SK-N-SH treated with all-trans-retinoic acid at 6 μM for 48 hours (cell line): ENCODE results near the gene GIMAP1.

Experiments
- ARNTL ChIP-seq: fragments of 450-650 bp; formaldehyde crosslinking; IDR thresholded peaks from 2 replicates; pipeline ENCODE4 v1.5.0; 2020; ENCODE audit warnings: low read depth, mild to moderate bottlenecking, moderate library complexity, borderline replicate concordance
- CREB5 ChIP-seq: fragments of 250-450 bp; sonication (Bioruptor Pico); IDR thresholded peaks from 2 replicates; pipeline ENCODE4 v1.5.1; 2020; ENCODE audit warnings: low read depth, mild to moderate bottlenecking, moderate library complexity
- CSDC2 ChIP-seq: fragments of 250-450 bp; sonication (Bioruptor Pico); IDR thresholded peaks from 2 replicates; pipeline ENCODE4 v1.5.0; 2020; ENCODE audit warnings: mild to moderate bottlenecking, moderate library complexity
- GLIS3 ChIP-seq: fragments of 250-450 bp; sonication (Bioruptor Pico); IDR thresholded peaks from 2 replicates; pipeline ENCODE4 v1.5.0; 2020; ENCODE audit warnings: mild to moderate bottlenecking, moderate library complexity
- PATZ1 ChIP-seq: fragments of 250-450 bp; sonication (Bioruptor Pico); IDR thresholded peaks from 2 replicates; pipeline ENCODE4 v1.8.0; 2020; ENCODE audit warnings: mild to moderate bottlenecking, moderate library complexity, borderline replicate concordance
- PPARA ChIP-seq: fragments of 250-450 bp; sonication (Bioruptor Pico); IDR thresholded peaks from 2 replicates; pipeline ENCODE4 v1.5.0; 2020; ENCODE audit warnings: mild to moderate bottlenecking, borderline replicate concordance
- SNAI2 ChIP-seq: fragments of 250-450 bp; sonication (Bioruptor Pico); IDR thresholded peaks from 2 replicates; pipeline ENCODE4 v1.5.0; 2020; ENCODE audit warnings: mild to moderate bottlenecking, moderate library complexity
- TSHZ2 ChIP-seq: fragments of 250-450 bp; sonication (Bioruptor Pico); IDR thresholded peaks from 2 replicates; pipeline ENCODE4 v1.5.0; 2020; ENCODE audit warnings: mild to moderate bottlenecking, moderate library complexity
- ZFP30 ChIP-seq: fragments of 450-650 bp; formaldehyde crosslinking; IDR thresholded peaks from 2 replicates; pipeline ENCODE4 v1.5.0; 2022; ENCODE audit warnings: mild to moderate bottlenecking, moderate library complexity
- ZNF70 ChIP-seq: fragments of 450-650 bp; formaldehyde crosslinking; IDR thresholded peaks from 2 replicates; pipeline ENCODE4 v1.5.0; 2020; ENCODE audit warnings: mild to moderate bottlenecking, moderate library complexity
- TF ChIP-seq, protein P1 (sequence below): fragments of 250-450 bp; sonication (Bioruptor Pico); IDR thresholded peaks from 2 replicates; pipeline ENCODE4 v1.5.1; 2021; ENCODE audit warnings: mild to moderate bottlenecking, moderate library complexity

DNA sequence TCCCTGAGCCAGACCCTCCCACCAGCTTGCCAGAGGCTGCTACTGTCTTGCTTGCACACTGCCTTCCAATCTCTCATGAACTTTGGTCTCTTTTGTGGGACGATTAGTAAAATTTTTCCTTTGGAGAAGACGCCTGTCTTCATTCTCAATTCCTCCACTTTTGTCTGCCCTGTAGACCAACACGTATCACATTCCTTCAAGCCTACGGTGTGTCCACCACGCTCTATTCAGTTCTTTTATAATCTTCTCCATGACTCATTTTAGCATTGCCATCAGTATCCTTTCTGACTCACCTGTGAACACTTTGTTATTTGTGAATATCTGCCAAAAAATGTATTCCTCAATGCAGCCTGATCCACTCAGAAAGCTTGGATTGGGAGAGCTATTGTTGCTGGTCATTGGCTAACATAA is 22.2 kb downstream of the GIMAP1 start:
- TF ChIP-seq SNAI2 (no peak), ARNTL (CRISPR knock-in tag) (no peak), CREB5 (no peak), PATZ1 (no peak), PPARA (CRISPR knock-in tag) (no peak), ZFP30 (no peak), ZNF70 (no peak), CSDC2 (no peak), GLIS3 (CRISPR knock-in tag) (no peak), TSHZ2 (CRISPR knock-in tag) (no peak)
- TF ChIP-seq, protein P1, sequence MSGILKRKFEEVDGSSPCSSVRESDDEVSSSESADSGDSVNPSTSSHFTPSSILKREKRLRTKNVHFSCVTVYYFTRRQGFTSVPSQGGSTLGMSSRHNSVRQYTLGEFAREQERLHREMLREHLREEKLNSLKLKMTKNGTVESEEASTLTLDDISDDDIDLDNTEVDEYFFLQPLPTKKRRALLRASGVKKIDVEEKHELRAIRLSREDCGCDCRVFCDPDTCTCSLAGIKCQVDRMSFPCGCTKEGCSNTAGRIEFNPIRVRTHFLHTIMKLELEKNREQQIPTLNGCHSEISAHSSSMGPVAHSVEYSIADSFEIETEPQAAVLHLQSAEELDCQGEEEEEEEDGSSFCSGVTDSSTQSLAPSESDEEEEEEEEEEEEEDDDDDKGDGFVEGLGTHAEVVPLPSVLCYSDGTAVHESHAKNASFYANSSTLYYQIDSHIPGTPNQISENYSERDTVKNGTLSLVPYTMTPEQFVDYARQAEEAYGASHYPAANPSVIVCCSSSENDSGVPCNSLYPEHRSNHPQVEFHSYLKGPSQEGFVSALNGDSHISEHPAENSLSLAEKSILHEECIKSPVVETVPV (CRISPR knock-in tag) = no peak
